ENCODE measurements around the gene TNFRSF11A.

TNFRSF11A gene

GRCh38 chr18:62330650-62331049, 5.5 kb downstream of the TNFRSF11A start:
- TF ChIP-seq REST (IDR thresholded peaks at IDR 0.05; ENCODE audit: low read depth) (no peak), USF1 (IDR thresholded peaks at IDR 0.05) (no peak), ZBTB7A (IDR thresholded peaks at IDR 0.05; ENCODE audit: low read depth) (no peak), CEBPB (IDR thresholded peaks at IDR 0.05) (no peak), TCF12 (IDR thresholded peaks at IDR 0.05; ENCODE audit: low read depth) (no peak), TAF1 (IDR thresholded peaks at IDR 0.05; ENCODE audit: low read depth) (no peak)

GRCh38 chr18:62331581-62332356, 6.7 kb downstream of the TNFRSF11A start:
- TF ChIP-seq YY1 (IDR thresholded peaks at IDR 0.05; ENCODE audit: low read depth) (no peak), CEBPB (IDR thresholded peaks at IDR 0.05) (no peak), FOXM1 (IDR thresholded peaks at IDR 0.05; ENCODE audit: borderline replicate concordance, low read depth) (no peak), EP300 (IDR thresholded peaks at IDR 0.05; ENCODE audit: borderline replicate concordance) (no peak), TEAD4 (IDR thresholded peaks at IDR 0.05) (no peak), ZBTB7A (IDR thresholded peaks at IDR 0.05; ENCODE audit: low read depth) (no peak), TCF12 (IDR thresholded peaks at IDR 0.05; ENCODE audit: low read depth) (no peak), REST (IDR thresholded peaks at IDR 0.05; ENCODE audit: low read depth) (no peak), EGR1 (IDR thresholded peaks at IDR 0.05) (no peak)

GRCh38 chr18:62332431-62332830, 7.3 kb downstream of the TNFRSF11A start:
- no peak for TF ChIP-seq CEBPB (IDR thresholded peaks at IDR 0.05)
- TF ChIP-seq ZBTB7A (IDR thresholded peaks at IDR 0.05; ENCODE audit: low read depth) = no peak
- no peak for TF ChIP-seq USF1 (IDR thresholded peaks at IDR 0.05)
- no peak for TF ChIP-seq REST (IDR thresholded peaks at IDR 0.05; ENCODE audit: low read depth)
- TF ChIP-seq RAD21 (IDR thresholded peaks at IDR 0.05; ENCODE audit: low read depth) = no peak
- TF ChIP-seq MAX (IDR thresholded peaks at IDR 0.05) = no peak
- no peak for TF ChIP-seq NFIC (IDR thresholded peaks at IDR 0.05)
- TF ChIP-seq EP300 (IDR thresholded peaks at IDR 0.05; ENCODE audit: borderline replicate concordance) = no peak
- no peak for TF ChIP-seq EGR1 (IDR thresholded peaks at IDR 0.05)
- TF ChIP-seq TAF1 (IDR thresholded peaks at IDR 0.05; ENCODE audit: low read depth) = no peak
- TF ChIP-seq CREB1 (IDR thresholded peaks at IDR 0.05; ENCODE audit: low read depth) = no peak
- TF ChIP-seq FOXM1 (IDR thresholded peaks at IDR 0.05; ENCODE audit: borderline replicate concordance, low read depth) = no peak
- TF ChIP-seq YY1 (IDR thresholded peaks at IDR 0.05; ENCODE audit: low read depth) = no peak
- TF ChIP-seq TCF12 (IDR thresholded peaks at IDR 0.05; ENCODE audit: low read depth) = no peak
- no peak for TF ChIP-seq TEAD4 (IDR thresholded peaks at IDR 0.05)

- TF ChIP-seq EGR1 (IDR thresholded peaks at IDR 0.05) = no peak
- no peak for TF ChIP-seq REST (IDR thresholded peaks at IDR 0.05; ENCODE audit: low read depth)
- no peak for TF ChIP-seq TEAD4 (IDR thresholded peaks at IDR 0.05)
- TF ChIP-seq TCF12 (IDR thresholded peaks at IDR 0.05; ENCODE audit: low read depth) = no peak
- no peak for TF ChIP-seq ZBTB7A (IDR thresholded peaks at IDR 0.05; ENCODE audit: low read depth)
- TF ChIP-seq MAX (IDR thresholded peaks at IDR 0.05) = no peak
- TF ChIP-seq USF1 (IDR thresholded peaks at IDR 0.05) = no peak
- no peak for TF ChIP-seq YY1 (IDR thresholded peaks at IDR 0.05; ENCODE audit: low read depth)
Observed at GRCh38 chr18:62332964-62333695, 8.0 kb downstream of the TNFRSF11A start.

Data from Ishikawa (cell line).